Measurements from ENCODE around the gene SFT2D1.

DNA sequence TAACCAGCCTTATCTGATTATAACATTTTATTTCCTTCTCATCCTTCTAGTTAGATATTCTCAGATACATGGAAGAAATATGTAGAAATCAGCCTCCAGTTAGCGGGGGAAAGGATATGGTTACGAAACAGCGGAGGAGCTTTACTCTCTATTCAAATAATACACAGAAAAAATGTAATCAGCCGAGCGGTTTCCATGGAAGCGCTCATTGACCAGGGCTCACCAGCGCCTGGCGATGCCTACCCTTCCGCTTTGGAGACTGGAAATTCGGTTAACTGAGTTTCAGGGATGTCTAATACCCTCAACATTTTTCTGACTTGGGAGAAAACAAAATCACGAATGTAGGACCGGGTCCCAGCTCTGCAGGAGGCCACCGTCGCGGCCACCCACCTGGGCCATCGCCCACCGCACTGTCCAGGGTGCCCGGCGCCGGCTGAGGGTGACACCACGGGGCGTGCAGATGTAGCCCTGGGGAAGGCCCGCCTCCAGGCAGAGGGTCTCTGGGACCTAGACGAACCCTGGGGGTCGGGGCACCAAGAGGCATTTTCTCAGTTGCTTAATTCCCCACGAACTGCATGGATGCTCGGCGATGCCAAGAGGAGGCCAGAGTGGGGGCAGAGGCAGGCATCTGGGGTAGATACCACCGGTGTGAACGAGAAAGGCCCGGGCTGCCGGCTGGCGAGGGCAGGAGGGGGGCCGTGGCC lies 35.8 kb downstream of the SFT2D1 start:
- TF ChIP-seq, protein P1, sequence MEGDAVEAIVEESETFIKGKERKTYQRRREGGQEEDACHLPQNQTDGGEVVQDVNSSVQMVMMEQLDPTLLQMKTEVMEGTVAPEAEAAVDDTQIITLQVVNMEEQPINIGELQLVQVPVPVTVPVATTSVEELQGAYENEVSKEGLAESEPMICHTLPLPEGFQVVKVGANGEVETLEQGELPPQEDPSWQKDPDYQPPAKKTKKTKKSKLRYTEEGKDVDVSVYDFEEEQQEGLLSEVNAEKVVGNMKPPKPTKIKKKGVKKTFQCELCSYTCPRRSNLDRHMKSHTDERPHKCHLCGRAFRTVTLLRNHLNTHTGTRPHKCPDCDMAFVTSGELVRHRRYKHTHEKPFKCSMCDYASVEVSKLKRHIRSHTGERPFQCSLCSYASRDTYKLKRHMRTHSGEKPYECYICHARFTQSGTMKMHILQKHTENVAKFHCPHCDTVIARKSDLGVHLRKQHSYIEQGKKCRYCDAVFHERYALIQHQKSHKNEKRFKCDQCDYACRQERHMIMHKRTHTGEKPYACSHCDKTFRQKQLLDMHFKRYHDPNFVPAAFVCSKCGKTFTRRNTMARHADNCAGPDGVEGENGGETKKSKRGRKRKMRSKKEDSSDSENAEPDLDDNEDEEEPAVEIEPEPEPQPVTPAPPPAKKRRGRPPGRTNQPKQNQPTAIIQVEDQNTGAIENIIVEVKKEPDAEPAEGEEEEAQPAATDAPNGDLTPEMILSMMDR (IDR thresholded peaks at IDR 0.05): no peak
- TF ChIP-seq POLR2A (IDR thresholded peaks at IDR 0.05): no peak
